Gastroesophageal sphincter (tissue), 3 donors: ENCODE measurements around the gene KIF13A.

Experiments
- CTCF ChIP-seq, 4 experiments: fragments of 200-600 bp in 2 of 4; fragments of 450-650 bp in 2 of 4; sonication (generic) in 1 of 4; IDR thresholded peaks; one replicate each; pipeline ENCODE4 v1.5.1; 2017 to 2019; ENCODE audit warnings: antibody characterized with exemption in 4 of 4, mild to moderate bottlenecking in 2 of 4, moderate library complexity in 2 of 4
- EP300 ChIP-seq: sonication (generic); formaldehyde crosslinking; IDR thresholded peaks from one replicate; pipeline ENCODE4 v1.6.1; 2017; ENCODE audit warnings: antibody characterized with exemption, mild to moderate bottlenecking
- POLR2A ChIP-seq, 2 donors: fragments of 450-650 bp; IDR thresholded peaks; one replicate each; pipeline ENCODE4 v1.6.1; 2017; ENCODE audit warnings: antibody characterized with exemption in 2 of 2, mild to moderate bottlenecking in 2 of 2, moderate library complexity in 1 of 2
- POLR2AphosphoS5 ChIP-seq: sonication (generic); formaldehyde crosslinking; IDR thresholded peaks from one replicate; pipeline ENCODE4 v1.6.1; 2017; ENCODE audit warnings: antibody characterized with exemption

GRCh38 chr6:17808609-17809008 is 178.8 kb downstream of the KIF13A start:
- TF ChIP-seq CTCF (IDR thresholded peaks at IDR 0.05) (no peak), POLR2A (IDR thresholded peaks at IDR 0.05) (no peak), POLR2AphosphoS5 (no peak), EP300 (no peak)
